NCI-H1048 (cell line): ENCODE results near the gene OR2H1.

Source experiments
- DNase-seq: peaks from one replicate; lab custom pipeline; 2025; lab: John Stamatoyannopoulos, UW

Gene OR2H1

DNA sequence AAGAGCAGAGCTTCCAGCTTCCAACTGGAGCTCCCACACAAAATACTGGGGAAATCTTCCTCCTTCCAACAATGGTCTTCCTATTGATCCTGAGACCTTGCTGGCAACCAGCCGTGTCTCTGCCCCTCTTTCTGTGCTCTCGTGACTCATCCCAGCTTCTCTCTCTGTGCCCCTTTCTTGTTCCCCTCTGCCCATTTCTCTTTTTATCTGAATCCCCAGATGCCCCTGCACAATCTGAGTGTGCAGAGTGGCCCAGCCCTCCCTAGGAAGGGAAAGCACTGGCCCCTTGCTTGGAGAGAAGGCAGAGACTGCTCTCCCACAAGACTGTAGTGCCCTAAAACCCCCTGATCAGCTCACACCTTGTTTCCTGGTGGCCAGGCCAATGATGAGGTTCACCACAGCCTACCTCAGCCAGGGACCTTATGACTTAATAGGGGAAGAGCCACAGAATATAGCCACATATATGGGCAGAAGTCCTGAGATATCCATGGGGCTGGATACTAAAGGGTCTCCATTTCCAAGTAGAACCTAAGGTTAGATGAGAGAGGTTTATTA lies 53.9 kb downstream of the OR2H1 start:
- no peak for DNase-seq
